Small intestine (tissue), 7 donors: ENCODE data around the gene DPM3. TPM values are rescaled to one million over a fixed set of nuclear protein-coding genes. Genes with fewer than 3 reads are reported as not detected.
"Not testable (repeated sequence)": the region's sequence is repeated elsewhere in the genome, so short reads cannot be mapped to it uniquely, and the experiment has no call there.

ENCODE experiments used
- DNase-seq, 2 donors: peaks; one replicate each; pipeline versions ENCODE4 v3.0.0 to v3.0.0-alpha.2; 2013
- FAIRE-seq: peaks from 2 replicates; lab custom pipeline; 2012; peaks lifted over from hg19 to GRCh38; lab: Jason Lieb, UNC
- H3K27ac ChIP-seq, 3 donors: one replicate each; pipeline ENCODE4 v1.5.1; 2013; ENCODE audit warnings: low read length in 2 of 3, mild to moderate bottlenecking in 2 of 3, control low read depth in 1 of 3, inconsistent platforms in 1 of 3, low read depth in 1 of 3, moderate library complexity in 1 of 3
- H3K27me3 ChIP-seq, 3 donors: one replicate each; pipeline ENCODE4 v1.6.1; 2013; ENCODE audit warnings: low read length in 3 of 3, inconsistent platforms in 1 of 3; ENCODE audit not compliant: control insufficient read depth in 3 of 3, insufficient read depth in 3 of 3
- H3K36me3 ChIP-seq, 3 donors: one replicate each; pipeline ENCODE4 v1.6.1; 2013; ENCODE audit warnings: low read length in 3 of 3, inconsistent platforms in 1 of 3, low read depth in 1 of 3, mild to moderate bottlenecking in 1 of 3, moderate library complexity in 1 of 3; ENCODE audit not compliant: control insufficient read depth in 3 of 3, insufficient read depth in 2 of 3
- H3K4me1 ChIP-seq, 3 donors: one replicate each; pipeline ENCODE4 v1.6.1; 2013; ENCODE audit warnings: low read length in 2 of 3, inconsistent platforms in 1 of 3, low read depth in 1 of 3, mild to moderate bottlenecking in 1 of 3, moderate library complexity in 1 of 3; ENCODE audit not compliant: control insufficient read depth in 3 of 3, insufficient read depth in 2 of 3
- H3K4me3 ChIP-seq, 3 donors: one replicate each; pipeline ENCODE4 v1.5.1; 2013; ENCODE audit warnings: low read length in 3 of 3, control low read depth in 1 of 3, inconsistent platforms in 1 of 3, low read depth in 1 of 3, mild to moderate bottlenecking in 1 of 3, moderate library complexity in 1 of 3
- H3K9me3 ChIP-seq, 2 donors: one replicate each; pipeline ENCODE4 v1.6.1; 2013; ENCODE audit warnings: low read depth in 1 of 2, low read length in 1 of 2; ENCODE audit not compliant: control insufficient read depth in 2 of 2, insufficient read depth in 1 of 2
- WGBS, 3 donors: extraction: QIAGEN DNeasy Blood & Tissue Kit; methylation state at CpG; one replicate each; pipeline ENCODE4 v1.1.7; 2013; 5-methylcytosine and 5-hydroxymethylcytosine counted together
- polyA plus RNA-seq, 4 donors: library from polyadenylated mRNA; stranded (reverse) in 3 of 4; unstranded in 1 of 4; fragments of 200-250 nt in 3 of 4; fragments of 120-200 nt in 1 of 4; gene quantifications; one replicate each; pipeline versions ENCODE4 v1.2.1 to v1.2.3, GENCODE V29; 2013
- donor health status: healthy with polysubstance abuse.
- donor health status: control.
- donor health status: control.
- donor health status: Bipolar disorder and iron deficiency.
- donor health status: healthy.

Gene DPM3
- polyA plus RNA-seq, 4 donors = 68.5 to 306 (median 238) TPM

- FAIRE-seq (no peak), DNase-seq (no peak)
- H3K9me3 ChIP-seq = no peaks in the 10 kb centered on the region
- H3K4me1 ChIP-seq = peaks cover 0 to 17% (median 0%) of the 10 kb centered on the region in 3 donors
- H3K36me3 ChIP-seq = peaks cover 0 to 25% (median 4%) of the 10 kb centered on the region in 3 donors
- H3K27me3 ChIP-seq = peaks cover 0 to 11% (median 0%) of the 10 kb centered on the region in 3 donors
- WGBS, 3 donors = 83 to 85% (median 84%) methylated on average over 10 of the region's 10 CpGs
- H3K4me3 ChIP-seq = no peak overlapping the region
- H3K27ac ChIP-seq = no peak overlapping the region
These were observed 28.3 kb upstream of the DPM3 start for GRCh38 chr1:155168456-155169210.

- H3K9me3 ChIP-seq, H3K27ac ChIP-seq, H3K4me3 ChIP-seq, H3K27me3 ChIP-seq, FAIRE-seq, DNase-seq: not testable (repeated sequence)
- WGBS, 3 donors = 28 to 40% (median 36%) methylated on average over 4 of the region's 4 CpGs
- H3K36me3 ChIP-seq = peaks cover 0 to 25% (median 4%) of the 10 kb centered on the region in 3 donors
- H3K4me1 ChIP-seq = peaks cover 0 to 17% (median 0%) of the 10 kb centered on the region in 3 donors
These were observed 27.7 kb upstream of the DPM3 start for GRCh38 chr1:155168105-155168445.

- H3K4me3 ChIP-seq = peak overlapping the region in 1 of 3 donors; percentile 9
- FAIRE-seq = no peak
These were observed 27.1 kb upstream of the DPM3 start for GRCh38 chr1:155167166-155168104.

GRCh38 chr1:155166471-155167165 lies 26.3 kb upstream of the DPM3 start:
- peaks cover 0 to 6% (median 0%) of the 10 kb centered on the region in 3 donors for H3K27me3 ChIP-seq
- H3K36me3 ChIP-seq = peaks cover 0 to 25% (median 4%) of the 10 kb centered on the region in 3 donors
- DNase-seq = peak in 1 of 2 donors; percentile 51
- no peak overlapping the region for H3K4me3 ChIP-seq
- H3K27ac ChIP-seq = peak overlapping the region in 1 of 3 donors; percentile 76
- 30 to 61% (median 60%) methylated on average over 26 to 27 of the region's 27 CpGs for WGBS, 3 donors
- FAIRE-seq = no peak
- H3K9me3 ChIP-seq = no peaks in the 10 kb centered on the region
- peaks cover 0 to 10% (median 0%) of the 10 kb centered on the region in 3 donors for H3K4me1 ChIP-seq

More at GRCh38 chr1:155167166-155168104, 27.1 kb upstream of the DPM3 start:
- H3K27me3 ChIP-seq = peaks cover 0 to 6% (median 0%) of the 10 kb centered on the region in 3 donors
- DNase-seq = peak; percentile 90 to 93
- WGBS, 3 donors = 3 to 5% (median 5%) methylated on average over 27 to 28 of the region's 28 CpGs
- H3K27ac ChIP-seq = peak overlapping the region in 2 of 3 donors; percentile 18 to 61
- no peaks in the 10 kb centered on the region for H3K9me3 ChIP-seq
- H3K4me1 ChIP-seq = peaks cover 0 to 15% (median 0%) of the 10 kb centered on the region in 3 donors
- peaks cover 0 to 25% (median 4%) of the 10 kb centered on the region in 3 donors for H3K36me3 ChIP-seq

- no peaks in the 10 kb centered on the region for H3K9me3 ChIP-seq
- peaks cover 0 to 6% (median 0%) of the 10 kb centered on the region in 3 donors for H3K27me3 ChIP-seq
- DNase-seq (no peak), FAIRE-seq (no peak)
- H3K4me1 ChIP-seq = peaks cover 0 to 10% (median 0%) of the 10 kb centered on the region in 3 donors
- peak overlapping the region in 1 of 3 donors; percentile 76 for H3K27ac ChIP-seq
- H3K36me3 ChIP-seq = peaks cover 0 to 21% (median 4%) of the 10 kb centered on the region in 3 donors
- H3K4me3 ChIP-seq = no peak overlapping the region
- WGBS, 3 donors = 59 to 84% (median 83%) methylated on average over 8 of the region's 8 CpGs
These were observed 25.7 kb upstream of the DPM3 start for GRCh38 chr1:155166051-155166470.

GRCh38 chr1:155164625-155165024 lies 24.3 kb upstream of the DPM3 start:
- WGBS, 3 donors = 93 to 97% (median 95%) methylated on average over 7 to 11 of the region's 11 CpGs
- H3K4me3 ChIP-seq, H3K36me3 ChIP-seq: not testable (repeated sequence)

GRCh38 chr1:155163785-155164184 lies 23.5 kb upstream of the DPM3 start:
- not testable (repeated sequence) for H3K27ac ChIP-seq, H3K36me3 ChIP-seq, H3K27me3 ChIP-seq, H3K4me3 ChIP-seq, H3K4me1 ChIP-seq, DNase-seq, H3K9me3 ChIP-seq, FAIRE-seq
- WGBS, 3 donors = 95 to 97% (median 96%) methylated on average over 4 of the region's 4 CpGs

More at GRCh38 chr1:155164625-155165024, 24.3 kb upstream of the DPM3 start:
- not testable (repeated sequence) for FAIRE-seq, H3K4me1 ChIP-seq, H3K9me3 ChIP-seq, DNase-seq, H3K27me3 ChIP-seq, H3K27ac ChIP-seq
